Measurements from ENCODE around the gene GMEB1.
"Not testable (repeated sequence)": the region's sequence is repeated elsewhere in the genome, so short reads cannot be mapped to it uniquely, and the experiment has no call there.

Gene GMEB1

GRCh38 chr1:28750771-28751294 is 82.2 kb downstream of the GMEB1 start:
- not testable (repeated sequence) for DNase-seq (ENCODE audit: low read depth in 2 of 2)

- DNase-seq (ENCODE audit: low read depth in 2 of 2): peak in 1 of 2 experiments; percentile 51
Observed at GRCh38 chr1:28751315-28752060, 82.9 kb downstream of the GMEB1 start.

GRCh38 chr1:28755701-28756100 is 87.1 kb downstream of the GMEB1 start:
- DNase-seq (ENCODE audit: low read depth in 2 of 2): no peak

GRCh38 chr1:28756846-28757245 is 88.3 kb downstream of the GMEB1 start:
- no peak for DNase-seq (ENCODE audit: low read depth in 2 of 2)

GRCh38 chr1:28758420-28758819 is 89.8 kb downstream of the GMEB1 start:
- no peak for DNase-seq (ENCODE audit: low read depth in 2 of 2)

GRCh38 chr1:28759257-28759656 is 90.7 kb downstream of the GMEB1 start:
- DNase-seq (ENCODE audit: low read depth in 2 of 2): no peak

GRCh38 chr1:28761189-28761588 is 92.6 kb downstream of the GMEB1 start:
- DNase-seq (ENCODE audit: low read depth in 2 of 2): no peak

GRCh38 chr1:28766532-28767183 is 98.1 kb downstream of the GMEB1 start:
- DNase-seq (ENCODE audit: low read depth in 2 of 2): no peak
